Activated CD8-positive, alpha-beta T cell treated with anti-CD3 and anti-CD28 coated beads for 36 hours (primary cell): ENCODE results near the gene FAM13A. TPM values are rescaled to one million over a fixed set of nuclear protein-coding genes. Genes with fewer than 3 reads are reported as not detected.

Experiments
- ATAC-seq: fragments of 200-7000 bp; cut with Tn5 transposase; one replicate; pipeline ENCODE4 v1.10.0; 2021; ENCODE audit warnings: mild to moderate bottlenecking, moderate library complexity
- CTCF ChIA-PET: fragments of 350-600 bp; sonication (Branson Sonifier 250); formaldehyde crosslinking; loops from one replicate; lab custom pipeline; 2021; ENCODE audit warnings: antibody characterized with exemption; lab: Charles Lee
- POLR2A ChIA-PET: fragments of 350-600 bp; sonication (Branson Sonifier 250); formaldehyde crosslinking; loops from one replicate; lab custom pipeline; 2021; ENCODE audit warnings: antibody characterized with exemption; lab: Charles Lee
- DNase-seq: peaks from one replicate; pipeline ENCODE4 v3.0.0-alpha.2; 2020
- H3K27ac Mint-ChIP-seq: one replicate; pipeline ENCODE4 v1.8.0; 2021; ENCODE audit warnings: mild to moderate bottlenecking, mixed read lengths
- H3K27me3 Mint-ChIP-seq: one replicate; pipeline ENCODE4 v1.8.0; 2021; ENCODE audit warnings: mixed read lengths
- H3K36me3 Mint-ChIP-seq: one replicate; pipeline ENCODE4 v1.8.0; 2021; ENCODE audit warnings: low read depth, mixed read lengths
- H3K4me1 Mint-ChIP-seq: one replicate; pipeline ENCODE4 v1.8.0; 2021; ENCODE audit warnings: low read depth, mixed read lengths
- H3K4me3 Mint-ChIP-seq: one replicate; pipeline ENCODE4 v1.8.0; 2021; ENCODE audit warnings: mild to moderate bottlenecking, moderate library complexity, mixed read lengths
- H3K9me3 Mint-ChIP-seq: one replicate; pipeline ENCODE4 v1.8.0; 2021; ENCODE audit warnings: mixed read lengths
- CTCF ChIP-seq: fragments of 200-600 bp; IDR thresholded peaks from one replicate; pipeline ENCODE4 v1.8.0; 2022; ENCODE audit warnings: antibody characterized with exemption, mild to moderate bottlenecking
- intact Hi-C: fragments of 100-400 bp; cut with micrococcal nuclease; formaldehyde crosslinking; loops from one replicate; pipeline ENCODE4 v1.10.0; 2022
- total RNA-seq, 2 experiments: library from RNA; stranded (reverse); gene quantifications; one replicate each; pipeline ENCODE4 v1.2.3, GENCODE V29; 2021

The FAM13A gene
- total RNA-seq, 2 experiments from 2014 or later: 4.5 to 6.0 TPM

GRCh38 chr4:88878642-88879041, 178.3 kb downstream of the FAM13A start:
- no peaks in the 10 kb centered on the region for H3K36me3 Mint-ChIP-seq
- H3K4me3 Mint-ChIP-seq: no peak overlapping the region
- no peaks in the 10 kb centered on the region for H3K4me1 Mint-ChIP-seq
- CTCF ChIA-PET: no interaction called here
- ATAC-seq (no peak), DNase-seq (no peak)
- H3K27ac Mint-ChIP-seq: no peak overlapping the region
- POLR2A ChIA-PET: no interaction called here
- intact Hi-C loops: no loop called here
- TF ChIP-seq CTCF: no peak
- no peaks in the 10 kb centered on the region for H3K27me3 Mint-ChIP-seq
- H3K9me3 Mint-ChIP-seq: no peaks in the 10 kb centered on the region

GRCh38 chr4:88870428-88870827, 186.6 kb downstream of the FAM13A start:
- TF ChIP-seq CTCF: no peak
- DNase-seq (no peak), ATAC-seq (no peak)
- Mint-ChIP-seq H3K27ac (no peak overlapping the region), H3K4me1 (no peaks in the 10 kb centered on the region), H3K9me3 (no peaks in the 10 kb centered on the region), H3K4me3 (no peak overlapping the region), H3K27me3 (peaks cover 8% of the 10 kb centered on the region), H3K36me3 (no peaks in the 10 kb centered on the region)
- intact Hi-C loops: no loop called here
- ChIA-PET CTCF (interaction anchor here (1.0 to 1.8 kb wide), 4 partner anchors 19 to 331 kb away, joined by 3 read pairs; no protein-coding TSS in a partner anchor), POLR2A (no interaction called here)

- Mint-ChIP-seq H3K4me3 (no peak overlapping the region), H3K36me3 (no peaks in the 10 kb centered on the region)
- POLR2A ChIA-PET: no interaction called here
Observed at GRCh38 chr4:88868510-88868909, 188.5 kb downstream of the FAM13A start.

GRCh38 chr4:88866862-88867550, 190.0 kb downstream of the FAM13A start:
- intact Hi-C loops: no loop called here
- no peaks in the 10 kb centered on the region for H3K36me3 Mint-ChIP-seq
- ChIA-PET POLR2A (no interaction called here), CTCF (no interaction called here)
- TF ChIP-seq CTCF: no peak
- peaks cover 10% of the 10 kb centered on the region for H3K27me3 Mint-ChIP-seq
- DNase-seq (no peak), ATAC-seq (no peak)
- no peaks in the 10 kb centered on the region for H3K4me1 Mint-ChIP-seq
- no peaks in the 10 kb centered on the region for H3K9me3 Mint-ChIP-seq
- H3K4me3 Mint-ChIP-seq: no peak overlapping the region
- no peak overlapping the region for H3K27ac Mint-ChIP-seq

More at GRCh38 chr4:88868510-88868909, 188.5 kb downstream of the FAM13A start:
- intact Hi-C loops: no loop called here
- TF ChIP-seq CTCF: no peak
- DNase-seq (no peak), ATAC-seq (no peak)
- H3K27ac Mint-ChIP-seq: no peak overlapping the region
- H3K27me3 Mint-ChIP-seq: peaks cover 8% of the 10 kb centered on the region
- CTCF ChIA-PET: no interaction called here
- H3K4me1 Mint-ChIP-seq: no peaks in the 10 kb centered on the region
- H3K9me3 Mint-ChIP-seq: no peaks in the 10 kb centered on the region

GRCh38 chr4:88865466-88865865, 191.5 kb downstream of the FAM13A start:
- no peak overlapping the region for H3K4me3 Mint-ChIP-seq
- POLR2A ChIA-PET: no interaction called here
- ATAC-seq (no peak), DNase-seq (no peak)
- no peak overlapping the region for H3K27ac Mint-ChIP-seq
- H3K4me1 Mint-ChIP-seq: no peaks in the 10 kb centered on the region
- CTCF ChIA-PET: no interaction called here
- H3K9me3 Mint-ChIP-seq: no peaks in the 10 kb centered on the region
- intact Hi-C loops: no loop called here
- peaks cover 8% of the 10 kb centered on the region for H3K27me3 Mint-ChIP-seq
- no peak for TF ChIP-seq CTCF
- H3K36me3 Mint-ChIP-seq: no peaks in the 10 kb centered on the region
